Mammary epithelial cell (primary cell): ENCODE results near the gene POLE.

Source experiments
- CTCF ChIP-seq, 2 donors: IDR thresholded peaks in 1 of 2; conservative IDR thresholded peaks in 1 of 2; 2 replicates each; pipeline ENCODE4 v1.5.1; 2011 to 2012; ENCODE audit warnings: inconsistent platforms in 2 of 2, low read length in 2 of 2, mild to moderate bottlenecking in 2 of 2, control low read depth in 1 of 2, low read depth in 1 of 2; ENCODE audit not compliant: insufficient read depth in 1 of 2; ENCODE audit errors: extremely low read depth in 1 of 2
- EZH2 ChIP-seq: IDR thresholded peaks from 2 replicates; pipeline ENCODE4 v1.6.1; 2012; ENCODE audit warnings: low read length, inconsistent platforms, borderline replicate concordance

- TF ChIP-seq CTCF (conservative IDR thresholded peaks at IDR 0.05 in 1 of 2, IDR thresholded peaks at IDR 0.05 in 1 of 2; ENCODE audit: extremely low read depth in 1 of 2, insufficient read depth in 1 of 2, low read depth in 1 of 2, low read length in 2 of 2): no peak
- TF ChIP-seq EZH2: no peak
Measured at GRCh38 chr12:132685400-132685799, 1.7 kb downstream of the POLE start.
